NCI-H128 (cell line): ENCODE data around the gene RAP1GDS1.
"Not testable (repeated sequence)": the region's sequence is repeated elsewhere in the genome, so short reads cannot be mapped to it uniquely, and the experiment has no call there.

Experiments used
- DNase-seq: peaks from one replicate; lab custom pipeline; 2025; ENCODE audit not compliant: unreplicated experiment; lab: John Stamatoyannopoulos, UW

The RAP1GDS1 gene

GRCh38 chr4:98345838-98346237 lies 84.7 kb downstream of the RAP1GDS1 start:
- no peak for DNase-seq

- no peak for DNase-seq
These were observed 91.2 kb downstream of the RAP1GDS1 start for GRCh38 chr4:98352396-98352795.

GRCh38 chr4:98352940-98353339 lies 91.8 kb downstream of the RAP1GDS1 start:
- no peak for DNase-seq

- DNase-seq, result no peak
These were observed 97.6 kb downstream of the RAP1GDS1 start for GRCh38 chr4:98358630-98359248.

DNA sequence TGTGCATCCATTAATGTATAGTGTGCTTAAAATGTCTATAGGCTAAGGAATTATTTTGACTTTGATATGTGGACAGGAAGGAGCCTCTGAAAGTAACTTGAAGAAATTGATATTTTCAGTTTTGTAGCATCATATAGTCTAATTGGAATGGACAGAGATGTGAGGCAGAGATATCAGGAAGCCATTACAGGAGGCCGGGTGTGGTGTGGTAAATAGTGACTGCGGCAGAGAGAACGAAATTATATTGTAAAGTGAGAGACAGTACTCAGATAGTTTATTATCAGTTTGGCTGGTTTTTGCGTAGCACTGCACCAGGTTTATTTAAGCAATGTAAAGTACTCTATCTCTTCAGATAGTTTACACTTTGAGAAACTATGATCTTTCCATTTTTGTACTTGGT lies 98.5 kb downstream of the RAP1GDS1 start:
- DNase-seq, result no peak

- no peak for DNase-seq
These were observed 102.2 kb downstream of the RAP1GDS1 start for GRCh38 chr4:98363431-98363830.

GRCh38 chr4:98366275-98366674 lies 105.1 kb downstream of the RAP1GDS1 start:
- not testable (repeated sequence) for DNase-seq

- DNase-seq, result not testable (repeated sequence)
These were observed 106.8 kb downstream of the RAP1GDS1 start for GRCh38 chr4:98368000-98368399.

DNA sequence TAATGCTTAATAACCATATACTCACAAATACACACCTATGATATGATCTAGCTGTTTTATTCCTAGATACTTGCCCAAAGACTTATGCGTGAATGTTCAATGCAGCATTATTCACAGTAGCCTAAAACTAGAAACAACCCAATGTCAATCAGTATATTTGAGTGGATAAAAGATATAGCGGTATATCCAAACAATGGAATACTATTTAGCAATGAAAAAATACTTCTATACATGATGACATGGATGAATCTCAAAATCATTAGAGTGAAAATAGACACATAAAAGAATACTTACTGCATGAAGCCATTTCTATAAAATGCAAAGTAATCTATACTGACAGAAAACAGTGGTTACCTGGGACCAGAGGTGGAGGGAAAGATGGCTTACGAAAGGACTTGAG lies 108.1 kb downstream of the RAP1GDS1 start:
- DNase-seq, result no peak

- DNase-seq, result no peak
These were observed 113.5 kb downstream of the RAP1GDS1 start for GRCh38 chr4:98374643-98375042.

DNA sequence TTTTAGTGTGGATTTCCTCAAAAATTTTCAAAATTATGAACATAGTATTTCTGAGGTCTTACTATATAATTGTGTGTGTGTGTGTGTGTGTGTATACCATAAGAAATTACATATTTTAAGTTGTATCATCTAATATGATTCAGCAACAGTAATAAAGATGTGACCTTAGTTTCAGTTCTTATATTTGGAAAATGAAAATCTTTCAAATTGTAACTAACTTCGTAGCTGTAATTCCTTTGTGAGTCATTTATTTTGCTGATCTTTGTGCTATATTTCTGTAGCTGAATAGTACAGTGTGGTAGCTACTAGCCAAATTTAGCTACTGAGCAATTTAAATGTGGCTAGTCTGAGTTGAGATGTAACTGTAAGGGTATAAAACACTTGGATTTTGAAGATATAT lies 116.4 kb downstream of the RAP1GDS1 start:
- no peak for DNase-seq

- DNase-seq, result no peak
These were observed 120.1 kb downstream of the RAP1GDS1 start for GRCh38 chr4:98381306-98381705.

- DNase-seq, result no peak
These were observed 122.4 kb downstream of the RAP1GDS1 start for GRCh38 chr4:98383431-98384106.

DNA sequence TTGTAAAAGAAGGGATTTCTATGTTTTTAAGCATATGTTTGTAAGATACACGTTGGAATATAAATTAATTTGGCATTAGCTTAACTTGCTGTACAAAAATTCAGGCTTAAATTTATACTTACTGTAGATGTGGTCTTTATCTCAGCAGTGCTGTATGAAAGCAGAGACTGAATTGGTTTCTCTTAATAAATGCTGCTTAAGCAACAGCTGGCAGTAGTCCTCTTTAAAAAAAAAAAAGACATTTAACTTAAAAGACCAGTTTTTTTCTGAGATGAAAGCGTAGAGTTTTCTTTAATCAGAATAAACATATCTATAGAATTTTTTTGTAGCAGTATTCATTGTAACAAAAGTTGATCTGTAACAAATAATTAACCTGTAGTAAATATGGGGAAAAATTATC lies 124.6 kb downstream of the RAP1GDS1 start:
- no peak for DNase-seq

DNA sequence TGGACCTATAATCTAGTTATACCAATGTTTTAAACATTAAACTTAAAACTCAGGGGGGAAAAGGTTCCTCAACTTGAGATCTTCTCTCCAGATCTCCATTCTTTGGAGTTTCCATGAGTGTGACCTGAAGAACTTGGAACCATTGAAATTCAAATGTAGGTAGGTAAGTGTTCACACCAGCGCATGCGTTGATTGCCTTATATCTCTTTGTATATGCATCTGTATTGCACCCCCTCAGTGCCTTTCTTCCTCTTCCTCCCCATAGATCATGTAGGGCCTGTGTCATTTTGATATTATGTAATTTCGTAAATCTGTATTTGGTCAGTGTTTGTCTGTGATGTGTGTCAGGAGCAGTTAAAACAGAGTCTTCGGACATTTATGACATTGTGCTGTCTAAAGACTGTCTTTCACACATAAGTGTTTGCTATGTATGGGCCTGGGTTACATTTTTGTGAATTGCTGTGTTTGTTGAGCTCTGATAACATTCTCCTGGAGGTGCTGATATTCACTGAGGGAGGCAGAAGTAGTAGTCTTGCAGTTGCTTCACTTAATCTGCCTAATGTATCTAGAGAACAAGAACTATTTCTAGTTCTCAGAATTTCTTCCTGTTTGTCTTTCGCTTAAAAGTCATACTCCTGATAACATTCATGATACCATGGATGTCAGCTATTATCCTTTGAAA lies 126.3 kb downstream of the RAP1GDS1 start:
- no peak for DNase-seq

DNA sequence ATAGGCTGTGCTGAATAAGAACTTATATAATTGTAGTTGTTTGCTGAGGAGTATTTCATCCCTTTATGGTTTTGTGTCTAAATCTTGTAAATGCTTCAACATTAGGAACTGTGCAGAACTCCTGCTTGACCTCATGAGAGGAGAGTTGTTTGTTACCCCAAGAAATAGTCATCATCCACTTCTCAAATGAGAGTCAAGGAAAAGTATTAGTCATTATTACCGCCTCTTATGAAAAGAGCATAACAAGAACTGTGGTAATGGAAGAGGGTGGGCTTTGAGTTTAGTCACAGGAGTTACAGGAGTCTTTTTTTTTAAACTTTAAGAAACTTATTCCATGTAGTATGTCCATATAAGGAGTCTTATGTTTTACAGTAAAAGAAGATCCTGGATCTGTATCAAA lies 132.9 kb downstream of the RAP1GDS1 start:
- no peak for DNase-seq

GRCh38 chr4:98399915-98400314 lies 138.7 kb downstream of the RAP1GDS1 start:
- no peak for DNase-seq

GRCh38 chr4:98406819-98407218 lies 145.6 kb downstream of the RAP1GDS1 start:
- DNase-seq, result no peak

DNA sequence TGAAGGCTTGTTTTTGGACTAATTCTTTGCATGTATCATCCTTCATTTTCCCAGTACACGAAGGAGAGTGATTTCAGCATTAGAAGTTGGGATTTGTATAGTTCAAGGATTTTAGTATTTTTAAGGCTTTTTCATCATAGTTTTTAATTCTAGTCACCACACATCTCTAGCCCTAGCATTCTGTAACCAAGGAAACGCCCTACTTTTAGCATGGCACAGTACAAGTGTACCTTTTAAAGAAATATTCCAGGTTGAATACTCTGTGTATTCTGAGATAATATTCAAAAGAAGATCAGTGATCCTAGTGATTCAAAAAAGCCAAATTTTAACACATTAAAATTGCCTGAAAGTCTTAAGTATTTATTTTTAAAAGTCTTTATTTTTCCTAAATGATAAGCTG lies 150.5 kb downstream of the RAP1GDS1 start:
- no peak for DNase-seq

DNA sequence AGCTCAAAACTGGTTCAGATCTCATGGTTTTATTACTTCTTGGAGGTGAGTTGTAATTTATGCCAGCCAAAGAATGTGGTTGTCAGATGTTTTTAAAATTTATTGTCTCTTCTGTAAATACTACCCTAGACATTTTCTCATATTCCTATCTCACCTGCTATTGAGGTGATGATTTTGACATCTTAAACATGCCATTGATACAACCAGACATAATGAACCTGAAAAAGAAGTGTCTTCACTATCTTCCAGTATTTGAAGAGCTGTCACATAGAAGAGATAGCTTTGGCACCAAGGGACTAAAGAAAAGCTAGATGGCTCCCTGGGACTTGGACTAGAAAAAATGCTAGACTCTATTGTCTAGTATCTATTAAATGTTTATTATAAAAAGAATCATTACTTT lies 155.7 kb downstream of the RAP1GDS1 start:
- DNase-seq, result no peak

- not testable (repeated sequence) for DNase-seq
These were observed 159.0 kb downstream of the RAP1GDS1 start for GRCh38 chr4:98420151-98420550.

DNA sequence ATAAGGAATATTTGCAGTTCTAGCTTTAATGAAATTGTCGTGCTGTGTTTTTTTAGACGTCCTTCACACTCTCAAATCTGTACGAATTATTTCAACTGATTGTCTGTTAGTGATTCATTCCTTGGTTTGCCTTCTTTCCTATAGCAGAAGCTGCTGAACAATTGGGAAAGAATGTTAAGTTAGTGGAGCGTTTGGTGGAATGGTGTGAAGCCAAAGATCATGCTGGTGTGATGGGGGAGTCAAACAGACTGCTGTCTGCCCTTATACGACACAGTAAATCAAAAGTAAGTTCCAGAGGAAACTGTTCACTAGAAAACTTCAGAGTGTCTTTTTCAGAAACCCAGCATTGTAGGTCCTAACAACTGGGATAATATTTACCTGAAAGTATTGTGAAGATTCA lies 159.9 kb downstream of the RAP1GDS1 start:
- no peak for DNase-seq
